Effector CD4-positive, alpha-beta T cell (primary cell): ENCODE data around the gene KDM4C.

Source experiments
- DNase-seq: peaks from one replicate; pipeline ENCODE4 v3.0.0-alpha.2; 2020

KDM4C gene

GRCh38 chr9:6811436-6811835 is 53.7 kb downstream of the KDM4C start:
- no peak for DNase-seq

DNA sequence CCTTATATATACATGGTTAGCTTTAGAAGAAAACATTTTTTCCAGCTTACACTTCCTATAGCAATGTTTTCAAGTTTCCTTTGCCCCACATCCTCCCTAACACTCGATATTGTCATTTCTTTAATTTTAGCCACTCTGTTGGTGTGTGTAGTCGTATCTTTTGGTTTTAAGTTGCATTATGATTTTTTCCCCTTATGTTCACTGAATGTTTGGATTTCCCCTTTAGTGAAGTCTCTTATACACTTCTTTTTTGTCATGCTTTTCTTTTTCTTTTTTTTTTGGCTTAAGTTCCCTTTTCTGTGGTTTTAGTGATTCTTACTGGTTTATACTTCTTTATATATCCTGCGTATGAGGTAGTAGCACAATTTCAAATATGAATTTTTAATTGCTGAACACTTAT is 58.8 kb downstream of the KDM4C start:
- DNase-seq: no peak

DNA sequence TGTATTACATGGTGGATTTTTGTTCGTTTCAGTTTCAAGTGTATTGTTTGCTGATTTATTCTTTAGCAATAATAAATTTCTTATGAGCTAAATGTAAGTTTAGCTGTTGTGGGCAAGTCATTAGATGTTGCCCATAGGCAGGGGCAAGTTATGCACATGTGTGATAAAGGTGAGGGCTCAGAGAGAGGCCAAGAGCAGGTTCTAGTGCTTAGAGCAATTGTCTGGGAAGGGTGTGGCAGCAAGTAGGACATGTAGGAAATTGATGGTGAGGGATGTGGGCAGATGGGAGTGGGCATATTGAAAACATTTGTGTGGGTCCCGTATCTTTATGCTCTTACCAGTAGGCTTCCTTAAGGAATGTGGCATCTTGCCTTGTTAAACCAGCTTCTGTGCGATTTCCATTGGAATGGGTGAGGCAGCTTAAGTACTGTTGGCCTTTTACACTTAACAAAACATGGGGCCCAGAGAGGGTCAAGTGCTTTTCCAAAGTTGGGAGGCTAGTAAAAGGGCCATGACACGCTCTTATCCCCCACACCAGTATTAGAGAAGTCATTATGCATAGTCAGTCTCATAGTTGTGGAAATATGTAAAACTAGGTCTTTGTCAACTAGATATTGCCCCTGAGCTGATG is 60.6 kb downstream of the KDM4C start:
- DNase-seq: no peak

- no peak for DNase-seq
Observed at GRCh38 chr9:6819112-6819511, 61.3 kb downstream of the KDM4C start.

DNA sequence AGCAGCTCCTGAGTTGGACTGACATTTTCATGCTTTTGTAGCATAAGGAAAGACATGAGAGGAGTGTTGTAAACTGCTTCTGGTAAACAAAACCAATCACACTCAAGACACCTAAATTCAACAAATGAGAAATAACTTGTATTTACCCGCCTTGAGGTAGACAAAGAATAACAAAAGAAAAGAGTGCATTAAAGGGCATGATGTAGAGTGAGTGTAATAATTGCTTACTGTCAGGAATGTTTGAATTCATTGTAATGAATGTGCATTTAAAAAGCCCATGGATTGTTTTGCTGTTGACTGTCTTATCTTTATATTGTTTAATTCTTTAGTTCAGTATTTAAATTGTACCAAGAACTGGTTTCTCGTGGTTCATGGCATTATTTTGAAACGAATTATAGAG is 61.8 kb downstream of the KDM4C start:
- DNase-seq: no peak

GRCh38 chr9:6822696-6823095 is 64.9 kb downstream of the KDM4C start:
- DNase-seq: no peak

GRCh38 chr9:6827439-6828145 is 69.8 kb downstream of the KDM4C start:
- DNase-seq: peak; percentile 8

GRCh38 chr9:6829027-6829426 is 71.3 kb downstream of the KDM4C start:
- DNase-seq: no peak

DNA sequence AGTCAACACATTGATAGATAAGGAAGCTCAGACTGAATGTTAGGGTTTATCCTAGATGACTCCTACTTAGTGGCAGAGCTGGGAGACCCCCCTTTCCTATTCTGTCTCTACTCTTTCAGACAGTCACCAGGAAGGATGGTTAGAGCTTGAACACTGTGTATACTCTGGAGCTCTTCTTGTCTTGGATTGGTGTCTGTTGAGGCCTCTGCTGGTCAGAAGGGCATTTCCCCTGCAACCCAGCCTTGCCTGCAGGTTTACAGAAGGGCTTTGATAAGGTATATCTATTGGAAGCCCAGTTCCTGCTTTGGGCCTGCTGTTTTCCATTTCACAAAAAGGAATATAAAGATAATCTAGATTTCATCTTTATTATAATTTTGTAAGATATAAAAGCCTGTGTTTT is 71.8 kb downstream of the KDM4C start:
- no peak for DNase-seq

- no peak for DNase-seq
Observed at GRCh38 chr9:6833518-6834192, 75.9 kb downstream of the KDM4C start.

- DNase-seq: no peak
Observed at GRCh38 chr9:6834306-6834705, 76.5 kb downstream of the KDM4C start.

GRCh38 chr9:6838158-6838557 is 80.4 kb downstream of the KDM4C start:
- no peak for DNase-seq

DNA sequence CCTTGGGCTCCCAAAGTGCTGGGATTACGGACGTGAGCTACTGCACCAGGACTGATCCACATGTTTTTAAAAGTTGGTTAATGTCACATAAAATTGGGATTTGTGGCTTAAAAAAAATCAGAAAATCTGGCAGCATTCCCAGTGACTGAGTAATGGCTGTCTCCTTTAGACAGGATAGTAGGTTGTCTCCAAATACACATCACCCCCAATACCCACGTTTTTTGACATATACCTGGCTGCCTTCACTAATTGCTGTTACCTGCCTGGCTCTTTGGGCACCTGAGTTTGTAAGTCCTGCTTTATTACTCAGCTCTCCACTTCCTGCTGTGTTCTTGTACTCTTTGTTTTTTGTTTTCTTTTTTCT is 84.8 kb downstream of the KDM4C start:
- no peak for DNase-seq

DNA sequence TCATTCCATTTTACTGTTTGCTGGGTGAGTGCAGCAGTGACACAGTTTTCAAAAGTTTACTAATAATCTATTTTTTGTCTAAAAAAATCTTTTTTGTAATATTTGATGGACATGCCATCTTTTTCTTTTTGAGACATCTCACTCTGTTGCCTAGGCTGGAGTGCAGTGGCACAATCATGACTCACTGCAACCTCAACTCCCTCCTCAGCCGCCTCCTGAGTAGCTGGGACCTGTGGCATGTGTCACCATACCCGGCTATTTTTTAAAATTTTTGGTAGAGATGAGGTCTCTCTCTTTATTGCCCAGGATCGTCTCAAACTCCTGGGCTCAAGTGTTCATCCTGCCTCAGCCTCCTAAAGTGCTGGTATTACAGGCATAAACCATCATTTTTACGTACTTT is 86.0 kb downstream of the KDM4C start:
- no peak for DNase-seq

DNA sequence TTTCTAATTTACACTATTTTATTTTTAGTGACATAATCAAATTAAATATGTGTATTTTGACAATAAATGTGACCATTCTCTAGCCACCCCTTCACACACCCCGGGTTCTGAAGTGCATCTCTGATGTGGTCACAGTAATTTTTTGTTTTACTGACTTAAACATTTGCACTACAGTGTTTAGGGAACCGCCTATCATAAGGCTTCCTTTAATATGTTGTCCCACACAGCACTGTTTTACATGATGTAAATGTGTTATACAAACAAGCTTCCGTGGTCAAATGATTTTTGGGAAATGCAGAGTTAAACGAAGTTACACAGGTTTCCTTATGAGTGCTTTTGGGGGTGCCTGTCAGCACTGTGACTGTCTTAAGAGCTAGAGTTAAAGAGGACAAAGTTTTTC is 86.5 kb downstream of the KDM4C start:
- no peak for DNase-seq

DNA sequence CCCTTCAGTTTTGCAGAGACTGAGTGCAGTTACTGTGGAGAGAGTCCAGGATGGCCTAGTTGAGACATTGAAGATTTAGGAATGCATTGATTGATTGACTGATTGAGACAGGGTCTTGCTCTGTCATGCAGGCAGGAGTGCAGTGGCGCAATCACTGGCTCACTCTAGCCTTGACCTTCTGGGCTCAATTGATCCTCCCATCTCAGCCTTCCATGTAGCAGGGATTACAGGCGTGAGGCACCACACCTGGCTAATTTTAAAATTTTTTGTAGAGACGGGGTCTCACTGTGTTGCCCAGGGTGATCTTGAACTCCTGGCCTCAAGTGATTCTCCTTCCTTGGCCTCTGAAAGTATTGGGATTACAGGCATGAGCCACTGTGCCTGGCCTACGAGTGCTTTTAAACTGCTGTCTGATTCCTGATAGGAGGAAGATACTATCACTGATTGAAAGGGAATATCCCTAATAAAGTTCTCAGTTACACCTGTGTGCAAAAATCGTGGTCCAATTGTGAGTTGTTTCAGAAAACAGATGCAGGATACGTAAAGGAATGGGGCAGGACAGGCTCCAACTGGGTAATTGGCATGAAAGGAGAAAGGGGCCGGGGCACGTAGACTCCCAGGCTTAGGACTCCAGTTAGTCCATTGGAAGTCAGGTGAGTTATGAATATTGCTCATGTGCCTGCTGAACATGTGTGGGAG is 87.5 kb downstream of the KDM4C start:
- DNase-seq: no peak

DNA sequence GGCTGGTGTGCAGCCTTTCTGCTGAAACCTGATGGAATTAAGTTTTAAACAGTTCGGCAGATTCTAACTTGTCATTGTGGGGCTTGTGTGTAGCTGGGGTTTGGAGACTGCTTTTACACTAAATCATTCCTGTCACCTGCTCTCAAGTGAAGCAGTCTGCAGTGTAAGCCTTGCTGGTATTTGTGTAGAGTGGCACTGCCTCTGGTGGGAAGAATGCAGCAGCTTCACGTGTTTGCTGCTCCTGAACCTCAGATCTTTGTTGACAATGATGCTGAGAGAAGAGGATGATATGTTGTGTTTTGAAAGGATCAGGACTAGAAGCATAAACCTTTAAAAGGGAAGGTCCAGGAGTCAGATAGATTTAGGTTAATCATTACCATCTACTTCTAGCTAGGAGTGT is 88.1 kb downstream of the KDM4C start:
- no peak for DNase-seq

GRCh38 chr9:6852243-6852963 is 94.6 kb downstream of the KDM4C start:
- DNase-seq: no peak

GRCh38 chr9:6855860-6856259 is 98.1 kb downstream of the KDM4C start:
- no peak for DNase-seq

DNA sequence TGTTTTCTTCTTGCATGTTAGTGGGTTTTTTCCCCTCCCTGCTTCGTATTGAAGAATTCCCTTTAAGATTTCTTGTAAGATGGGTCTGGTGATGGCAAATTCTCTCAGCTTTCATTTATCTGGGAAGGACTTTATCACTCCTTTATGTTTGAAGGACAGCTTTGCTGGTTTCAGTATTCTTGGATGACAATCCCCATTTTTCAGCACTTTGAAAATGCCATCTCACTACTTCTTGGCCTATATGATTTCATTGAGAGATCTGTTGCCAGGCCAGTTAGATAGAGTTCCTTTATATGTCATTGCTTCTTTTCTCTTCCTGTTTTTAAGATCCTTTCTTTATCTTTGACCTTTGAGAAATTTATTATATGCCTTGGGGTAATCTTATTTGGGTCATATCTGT is 106.3 kb downstream of the KDM4C start:
- no peak for DNase-seq

DNA sequence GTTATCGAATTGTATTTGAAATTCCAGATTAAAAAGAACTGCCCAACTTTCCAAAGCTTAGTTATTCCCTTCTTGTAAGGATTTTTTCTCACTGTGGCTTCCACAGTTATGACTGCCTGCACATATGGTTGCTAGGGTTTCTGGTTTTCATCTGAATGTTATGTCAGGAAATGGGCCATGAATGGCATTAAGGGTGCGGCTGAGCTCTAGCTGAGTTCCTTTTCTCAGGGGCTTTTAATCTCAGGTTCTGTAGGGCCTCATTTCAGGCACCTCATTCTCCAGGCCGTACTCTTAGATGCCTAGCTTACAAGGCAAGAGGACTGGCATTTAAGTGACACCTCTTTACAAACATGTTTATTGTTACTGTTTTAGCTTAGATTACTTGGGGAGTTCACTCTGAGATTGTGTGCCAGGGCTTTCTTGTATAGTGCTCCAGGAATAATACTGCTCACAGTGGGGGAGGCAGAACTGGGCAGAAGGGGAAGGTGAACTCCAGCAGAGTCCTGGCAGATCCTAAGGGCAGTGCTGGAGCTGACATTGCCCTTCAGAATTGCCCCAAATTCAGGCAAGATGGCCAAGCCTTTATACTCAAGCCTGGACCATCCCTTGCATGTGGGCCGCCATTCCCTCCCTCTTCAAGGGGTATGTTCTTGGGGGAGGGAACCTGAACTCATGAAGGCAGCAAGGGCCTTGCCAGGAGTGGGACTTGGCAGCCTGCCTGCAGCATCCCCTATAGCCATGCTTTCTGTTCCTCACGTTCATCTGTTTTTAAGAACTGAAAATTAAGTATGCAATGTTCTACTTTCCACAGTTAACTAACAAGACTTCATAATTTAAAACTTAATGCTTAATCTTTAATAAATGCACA is 111.5 kb downstream of the KDM4C start:
- no peak for DNase-seq

- DNase-seq: no peak
Observed at GRCh38 chr9:6870149-6870548, 112.4 kb downstream of the KDM4C start.
